DND-41 (cell line): Measurements from ENCODE around the gene TOMM22.

Experiments
- ATAC-seq: fragments of 200-7000 bp; cut with Tn5 transposase; 3 replicates; pipeline ENCODE4 v1.9.1; 2021; ENCODE audit warnings: low read depth; ENCODE audit not compliant: insufficient read depth
- DNase-seq: peaks from one replicate; pipeline ENCODE4 v3.0.0-alpha.2; 2020
- H2AFZ ChIP-seq: 2 replicates; pipeline ENCODE4 v1.6.0; 2012; ENCODE audit warnings: low read depth, low read length
- H3K27ac ChIP-seq: 2 replicates; pipeline ENCODE4 v1.5.1; 2012; ENCODE audit warnings: low read length, inconsistent platforms
- H3K27me3 ChIP-seq: fragments of 200-600 bp; sonication (generic); 2 replicates; pipeline ENCODE4 v1.6.0; 2012; ENCODE audit warnings: low read length, mild to moderate bottlenecking, inconsistent platforms; ENCODE audit not compliant: insufficient read depth, poor library complexity
- H3K36me3 ChIP-seq: 2 replicates; pipeline ENCODE4 v1.5.1; 2012; ENCODE audit warnings: low read length, inconsistent platforms; ENCODE audit not compliant: insufficient read depth
- H3K4me1 ChIP-seq: 2 replicates; pipeline ENCODE4 v1.5.1; 2012; ENCODE audit warnings: mild to moderate bottlenecking, low read length; ENCODE audit not compliant: insufficient read depth
- H3K4me2 ChIP-seq: 2 replicates; pipeline ENCODE4 v1.6.0; 2012; ENCODE audit warnings: mild to moderate bottlenecking, moderate library complexity, low read length, inconsistent platforms; ENCODE audit not compliant: insufficient read depth
- H3K4me3 ChIP-seq, 2 experiments: fragments of 200-600 bp in 1 of 2; shearing (Covaris generic) in 1 of 2; 2 replicates each; pipeline ENCODE4 v1.5.1; 2012 to 2016; ENCODE audit warnings: inconsistent platforms in 2 of 2, low read length in 2 of 2, mild to moderate bottlenecking in 2 of 2, low read depth in 1 of 2, moderate library complexity in 1 of 2
- H3K79me2 ChIP-seq: 2 replicates; pipeline ENCODE4 v1.6.0; 2012; ENCODE audit warnings: low read length, inconsistent platforms; ENCODE audit not compliant: insufficient read depth
- H3K9ac ChIP-seq: 2 replicates; pipeline ENCODE4 v1.6.0; 2012; ENCODE audit warnings: low read depth, mild to moderate bottlenecking, inconsistent platforms, low read length, moderate library complexity
- H3K9me3 ChIP-seq: 2 replicates; pipeline ENCODE4 v1.5.1; 2012; ENCODE audit warnings: low read length, moderate library complexity, mild to moderate bottlenecking, inconsistent platforms; ENCODE audit not compliant: insufficient read depth, severe bottlenecking
- H4K20me1 ChIP-seq: 2 replicates; pipeline ENCODE4 v1.6.0; 2012; ENCODE audit warnings: low read length; ENCODE audit not compliant: insufficient read depth
- CTCF ChIP-seq: IDR thresholded peaks from 2 replicates; pipeline ENCODE4 v1.5.1; 2012; ENCODE audit warnings: borderline replicate concordance, low read length, moderate library complexity, mild to moderate bottlenecking; ENCODE audit not compliant: poor library complexity, severe bottlenecking; ENCODE audit errors: extremely low read depth
- EZH2 ChIP-seq: IDR thresholded peaks from 3 replicates; pipeline ENCODE4 v1.6.1; 2012; ENCODE audit warnings: borderline replicate concordance, low read depth, mild to moderate bottlenecking, moderate library complexity, low read length, inconsistent platforms; ENCODE audit not compliant: severe bottlenecking

TOMM22 gene

GRCh38 chr22:38689651-38690050, 7.9 kb downstream of the TOMM22 start:
- H3K9me3 ChIP-seq = no peaks in the 10 kb centered on the region
- DNase-seq = no peak
- no peak for TF ChIP-seq CTCF
- no peak for TF ChIP-seq EZH2
- ATAC-seq = no peak
- no peak overlapping the region for H3K4me3 ChIP-seq
- no peaks in the 10 kb centered on the region for H3K27me3 ChIP-seq
- H4K20me1 ChIP-seq = peaks cover 11% of the 10 kb centered on the region; the same call in 1 of the 2 replicates
- H3K79me2 ChIP-seq = peaks cover 35% of the 10 kb centered on the region
- peaks cover 79% of the 10 kb centered on the region for H3K36me3 ChIP-seq
- no peak overlapping the region for H3K9ac ChIP-seq
- 0 out of 2 replicates have a peak, but pooled peaks cover 4% of the 10 kb centered on the region for H3K4me1 ChIP-seq
- no peak overlapping the region for H3K27ac ChIP-seq
- no peak overlapping the region for H2AFZ ChIP-seq
- no peak overlapping the region for H3K4me2 ChIP-seq

- ATAC-seq (no peak), DNase-seq (no peak)
- TF ChIP-seq CTCF (no peak), EZH2 (no peak)
- H3K9ac ChIP-seq = no peak overlapping the region
- H3K79me2 ChIP-seq = peaks cover 75% of the 10 kb centered on the region
- H3K4me1 ChIP-seq = peaks cover 34% of the 10 kb centered on the region
- H4K20me1 ChIP-seq = peaks cover 9% of the 10 kb centered on the region; the same call in 1 of the 2 replicates
- H3K9me3 ChIP-seq = no peaks in the 10 kb centered on the region
- peaks cover 49% of the 10 kb centered on the region for H3K36me3 ChIP-seq
- no peaks in the 10 kb centered on the region for H3K27me3 ChIP-seq
- H2AFZ ChIP-seq = no peak overlapping the region
- H3K4me2 ChIP-seq = no peak overlapping the region; the same call in 1 of the 2 replicates
- no peak overlapping the region for H3K4me3 ChIP-seq
- no peak overlapping the region for H3K27ac ChIP-seq
Measured at GRCh38 chr22:38694049-38694448, 12.3 kb downstream of the TOMM22 start.

- H3K79me2 ChIP-seq = peaks cover 84% of the 10 kb centered on the region
- H3K4me2 ChIP-seq = no peak overlapping the region
Measured at GRCh38 chr22:38694940-38695339, 13.2 kb downstream of the TOMM22 start.

More at GRCh38 chr22:38694940-38695339, 13.2 kb downstream of the TOMM22 start:
- peaks cover 43% of the 10 kb centered on the region for H3K4me1 ChIP-seq
- H4K20me1 ChIP-seq = peaks cover 18% of the 10 kb centered on the region; the same call in 1 of the 2 replicates
- H3K27me3 ChIP-seq = no peaks in the 10 kb centered on the region
- no peak overlapping the region for H2AFZ ChIP-seq
- no peak overlapping the region for H3K4me3 ChIP-seq
- DNase-seq (no peak), ATAC-seq (no peak)
- no peak for TF ChIP-seq EZH2
- no peak for TF ChIP-seq CTCF
- peaks cover 45% of the 10 kb centered on the region for H3K36me3 ChIP-seq
- H3K27ac ChIP-seq = no peak overlapping the region
- H3K9ac ChIP-seq = no peak overlapping the region
- no peaks in the 10 kb centered on the region for H3K9me3 ChIP-seq
